GM19467 (cell line): ENCODE results near the gene ST14.

Experiments
- ATAC-seq: cut with Tn5 transposase; IDR thresholded peaks from one replicate; pipeline ENCODE4 v1.9.1; 2021; ENCODE audit warnings: mild to moderate bottlenecking, moderate library complexity; ENCODE audit not compliant: unreplicated experiment

ST14 gene

GRCh38 chr11:130203766-130204702 lies 44.5 kb downstream of the ST14 start:
- no peak for ATAC-seq

GRCh38 chr11:130204703-130205095 lies 45.1 kb downstream of the ST14 start:
- no peak for ATAC-seq

- ATAC-seq: no peak
Observed at GRCh38 chr11:130206141-130206540, 46.6 kb downstream of the ST14 start.

- ATAC-seq: no peak
Observed at GRCh38 chr11:130208241-130209127, 48.9 kb downstream of the ST14 start.

- ATAC-seq: no peak
Observed at GRCh38 chr11:130209128-130209932, 49.7 kb downstream of the ST14 start.

- no peak for ATAC-seq
Observed at GRCh38 chr11:130209954-130210854, 50.6 kb downstream of the ST14 start.

- ATAC-seq: no peak
Observed at GRCh38 chr11:130211144-130211543, 51.6 kb downstream of the ST14 start.

GRCh38 chr11:130211781-130212401 lies 52.3 kb downstream of the ST14 start:
- no peak for ATAC-seq

- ATAC-seq: no peak
Observed at GRCh38 chr11:130212431-130212961, 52.9 kb downstream of the ST14 start.

GRCh38 chr11:130213143-130213978 lies 53.8 kb downstream of the ST14 start:
- ATAC-seq: peak; percentile 80

- no peak for ATAC-seq
Observed at GRCh38 chr11:130213979-130214281, 54.3 kb downstream of the ST14 start.

GRCh38 chr11:130214861-130215530 lies 55.4 kb downstream of the ST14 start:
- no peak for ATAC-seq

GRCh38 chr11:130215531-130216220 lies 56.1 kb downstream of the ST14 start:
- ATAC-seq: no peak

GRCh38 chr11:130216221-130216550 lies 56.6 kb downstream of the ST14 start:
- no peak for ATAC-seq

- ATAC-seq: no peak
Observed at GRCh38 chr11:130216591-130217132, 57.1 kb downstream of the ST14 start.

- no peak for ATAC-seq
Observed at GRCh38 chr11:130217133-130218031, 57.8 kb downstream of the ST14 start.
